GM12878 (cell line): ENCODE measurements around the gene PTCH2.

Experiments used
- BHLHE40 ChIP-seq, 2 experiments: fragments of 450-650 bp in 1 of 2; IDR thresholded peaks; 2 replicates each; pipeline ENCODE4 v1.6.1; 2011 to 2017; ENCODE audit warnings: low read depth in 2 of 2, borderline replicate concordance in 1 of 2, improper control_type of control experiment in 1 of 2, low read length in 1 of 2, mild to moderate bottlenecking in 1 of 2
- GABPA ChIP-seq: IDR thresholded peaks from 2 replicates; pipeline ENCODE4 v1.6.1; 2014; ENCODE audit warnings: antibody characterized with exemption, low read depth, mild to moderate bottlenecking, inconsistent platforms
- HSF1 ChIP-seq: fragments of 150-350 bp; IDR thresholded peaks from 2 replicates; pipeline ENCODE4 v1.6.1; 2014; ENCODE audit warnings: mild to moderate bottlenecking, low read depth, low read length
- MAX ChIP-seq: IDR thresholded peaks from 2 replicates; pipeline ENCODE4 v1.6.1; 2012; ENCODE audit warnings: low read depth, low read length, improper control_type of control experiment
- MEF2B ChIP-seq: fragments of 450-650 bp; IDR thresholded peaks from 2 replicates; pipeline ENCODE4 v1.6.1; 2018; ENCODE audit warnings: mild to moderate bottlenecking, moderate library complexity; ENCODE audit not compliant: partially characterized antibody, poor library complexity, severe bottlenecking
- MXI1 ChIP-seq: fragments of 150-350 bp; IDR thresholded peaks from 2 replicates; pipeline ENCODE4 v1.6.1; 2011; ENCODE audit warnings: low read depth, mild to moderate bottlenecking, inconsistent platforms, low read length, improper control_type of control experiment
- NBN ChIP-seq: fragments of 450-650 bp; IDR thresholded peaks from 2 replicates; pipeline ENCODE4 v1.6.1; 2016
- TF ChIP-seq, protein P1 (sequence below), 3 experiments: IDR thresholded peaks in 2 of 3; conservative IDR thresholded peaks in 1 of 3; 2 replicates each; pipeline ENCODE4 v1.5.1; 2011; ENCODE audit warnings: low read depth in 3 of 3, low read length in 3 of 3, mild to moderate bottlenecking in 3 of 3, control low read depth in 2 of 3, moderate library complexity in 2 of 3, inconsistent platforms in 1 of 3, mixed read lengths in 1 of 3; ENCODE audit not compliant: control insufficient read depth in 2 of 3, insufficient read depth in 1 of 3; ENCODE audit errors: extremely low read depth in 1 of 3
- TF ChIP-seq, protein P2 (sequence below): IDR thresholded peaks from 2 replicates; pipeline ENCODE4 v1.6.1; 2011; ENCODE audit warnings: low read depth, low read length, improper control_type of control experiment, borderline replicate concordance

DNA sequence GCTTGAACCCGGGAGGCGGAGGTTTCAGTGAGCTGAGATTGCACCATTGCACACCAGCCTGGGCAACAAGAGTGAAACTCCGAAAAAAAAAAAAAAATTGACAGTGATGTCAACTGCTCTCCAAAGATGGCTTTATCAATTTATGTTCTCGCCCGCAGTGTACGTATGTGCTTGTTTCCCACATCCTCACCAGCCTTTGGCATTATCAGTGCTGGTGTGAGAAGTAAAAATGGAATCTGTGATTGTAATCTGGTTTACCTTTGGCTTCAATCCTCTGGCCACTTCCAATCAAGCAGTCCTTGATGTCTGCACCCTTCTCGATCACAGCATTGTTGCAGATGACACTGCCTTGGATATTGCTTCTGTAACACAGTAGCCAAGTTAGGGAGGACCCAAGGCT lies 14.4 kb upstream of the PTCH2 start:
- TF ChIP-seq, protein P1, sequence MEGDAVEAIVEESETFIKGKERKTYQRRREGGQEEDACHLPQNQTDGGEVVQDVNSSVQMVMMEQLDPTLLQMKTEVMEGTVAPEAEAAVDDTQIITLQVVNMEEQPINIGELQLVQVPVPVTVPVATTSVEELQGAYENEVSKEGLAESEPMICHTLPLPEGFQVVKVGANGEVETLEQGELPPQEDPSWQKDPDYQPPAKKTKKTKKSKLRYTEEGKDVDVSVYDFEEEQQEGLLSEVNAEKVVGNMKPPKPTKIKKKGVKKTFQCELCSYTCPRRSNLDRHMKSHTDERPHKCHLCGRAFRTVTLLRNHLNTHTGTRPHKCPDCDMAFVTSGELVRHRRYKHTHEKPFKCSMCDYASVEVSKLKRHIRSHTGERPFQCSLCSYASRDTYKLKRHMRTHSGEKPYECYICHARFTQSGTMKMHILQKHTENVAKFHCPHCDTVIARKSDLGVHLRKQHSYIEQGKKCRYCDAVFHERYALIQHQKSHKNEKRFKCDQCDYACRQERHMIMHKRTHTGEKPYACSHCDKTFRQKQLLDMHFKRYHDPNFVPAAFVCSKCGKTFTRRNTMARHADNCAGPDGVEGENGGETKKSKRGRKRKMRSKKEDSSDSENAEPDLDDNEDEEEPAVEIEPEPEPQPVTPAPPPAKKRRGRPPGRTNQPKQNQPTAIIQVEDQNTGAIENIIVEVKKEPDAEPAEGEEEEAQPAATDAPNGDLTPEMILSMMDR (IDR thresholded peaks at IDR 0.05 in 2 of 3, conservative IDR thresholded peaks at IDR 0.05 in 1 of 3; ENCODE audit: control insufficient read depth in 2 of 3, extremely low read depth in 1 of 3, insufficient read depth in 1 of 3, low read depth in 3 of 3, low read length in 3 of 3), result no peak
- TF ChIP-seq MAX, result no peak
- no peak for TF ChIP-seq MEF2B
- TF ChIP-seq HSF1, result no peak
- TF ChIP-seq, protein P2, sequence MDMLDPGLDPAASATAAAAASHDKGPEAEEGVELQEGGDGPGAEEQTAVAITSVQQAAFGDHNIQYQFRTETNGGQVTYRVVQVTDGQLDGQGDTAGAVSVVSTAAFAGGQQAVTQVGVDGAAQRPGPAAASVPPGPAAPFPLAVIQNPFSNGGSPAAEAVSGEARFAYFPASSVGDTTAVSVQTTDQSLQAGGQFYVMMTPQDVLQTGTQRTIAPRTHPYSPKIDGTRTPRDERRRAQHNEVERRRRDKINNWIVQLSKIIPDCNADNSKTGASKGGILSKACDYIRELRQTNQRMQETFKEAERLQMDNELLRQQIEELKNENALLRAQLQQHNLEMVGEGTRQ, result no peak
- no peak for TF ChIP-seq BHLHE40 (IDR thresholded peaks at IDR 0.05; ENCODE audit: borderline replicate concordance in 1 of 2, low read depth in 2 of 2, low read length in 1 of 2)
- TF ChIP-seq MXI1, result no peak
- TF ChIP-seq NBN, result no peak
- TF ChIP-seq GABPA, result no peak
